Neural progenitor cell (in vitro differentiated cells): ENCODE data around the gene TTC31.
"Not testable (repeated sequence)": the region's sequence is repeated elsewhere in the genome, so short reads cannot be mapped to it uniquely, and the experiment has no call there.

Experiments used
- CTCF ChIP-seq: fragments of 200-600 bp; sonication (generic); IDR thresholded peaks from 2 replicates; pipeline ENCODE4 v1.5.1; 2017; ENCODE audit warnings: antibody characterized with exemption, mild to moderate bottlenecking
- EZH2 ChIP-seq: fragments of 200-600 bp; sonication (generic); IDR thresholded peaks from 2 replicates; pipeline ENCODE4 v1.6.1; 2017; ENCODE audit warnings: antibody characterized with exemption, mild to moderate bottlenecking, moderate library complexity
- EZH2phosphoT487 ChIP-seq: fragments of 200-600 bp; sonication (generic); IDR thresholded peaks from 2 replicates; pipeline ENCODE4 v1.6.1; 2017; ENCODE audit warnings: antibody characterized with exemption

DNA sequence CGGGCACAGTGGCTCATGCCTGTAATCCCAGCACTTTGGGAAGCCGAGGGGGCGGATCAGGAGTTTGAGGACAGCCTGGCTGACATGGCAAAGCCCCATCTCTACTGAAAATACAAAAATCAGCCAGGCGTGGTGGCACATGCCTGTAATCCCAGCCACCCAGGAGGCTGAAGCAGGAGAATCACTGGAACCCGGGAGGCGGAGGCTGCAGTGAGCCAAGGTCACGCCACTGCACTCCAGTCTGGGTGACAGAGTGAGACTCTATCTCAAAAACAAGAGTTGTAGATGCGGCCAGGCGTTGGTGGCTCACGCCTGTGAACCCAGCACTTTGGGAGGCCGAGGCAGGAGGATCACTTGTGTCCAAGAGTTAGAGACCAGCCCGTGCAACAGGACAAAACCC lies 12.1 kb upstream of the TTC31 start:
- TF ChIP-seq CTCF, EZH2, EZH2phosphoT487: not testable (repeated sequence)
